ENCODE results near the gene EHD4.

The EHD4 gene

GRCh38 chr15:41874736-41875135, 97.6 kb downstream of the EHD4 start:
- TF ChIP-seq CTCF (IDR thresholded peaks at IDR 0.05): no peak
- Histone ChIP-seq H3K27ac (no peak overlapping the region), H3K4me3 (ENCODE audit: low read depth, low read length) (no peak overlapping the region), H2AFZ (no peak overlapping the region), H3K4me1 (no peaks in the 10 kb centered on the region), H3K27me3 (ENCODE audit: control insufficient read depth, insufficient read depth, low read length) (no peaks in the 10 kb centered on the region), H3K36me3 (ENCODE audit: control insufficient read depth, insufficient read depth, low read length) (no peaks in the 10 kb centered on the region), H3K79me2 (no peaks in the 10 kb centered on the region), H3K9ac (no peak overlapping the region), H3K4me2 (ENCODE audit: low read length) (no peak overlapping the region), H3K9me3 (ENCODE audit: control insufficient read depth, low read length) (no peaks in the 10 kb centered on the region)

GRCh38 chr15:41873711-41874110, 98.6 kb downstream of the EHD4 start:
- H3K4me2 ChIP-seq (ENCODE audit: low read length): no peak overlapping the region
- no peak overlapping the region for H3K9ac ChIP-seq
- H3K27ac ChIP-seq: no peak overlapping the region
- no peak overlapping the region for H2AFZ ChIP-seq
- no peaks in the 10 kb centered on the region for H3K36me3 ChIP-seq (ENCODE audit: control insufficient read depth, insufficient read depth, low read length)
- H3K79me2 ChIP-seq: no peaks in the 10 kb centered on the region
- no peaks in the 10 kb centered on the region for H3K9me3 ChIP-seq (ENCODE audit: control insufficient read depth, low read length)
- no peaks in the 10 kb centered on the region for H3K4me1 ChIP-seq
- no peaks in the 10 kb centered on the region for H3K27me3 ChIP-seq (ENCODE audit: control insufficient read depth, insufficient read depth, low read length)
- no peak overlapping the region for H3K4me3 ChIP-seq (ENCODE audit: low read depth, low read length)
- TF ChIP-seq CTCF (IDR thresholded peaks at IDR 0.05): no peak

- no peak overlapping the region for H3K27ac ChIP-seq
- H3K36me3 ChIP-seq (ENCODE audit: control insufficient read depth, insufficient read depth, low read length): no peaks in the 10 kb centered on the region
- H3K9ac ChIP-seq: no peak overlapping the region
- H3K9me3 ChIP-seq (ENCODE audit: control insufficient read depth, low read length): no peaks in the 10 kb centered on the region
- TF ChIP-seq CTCF (IDR thresholded peaks at IDR 0.05): no peak
- H3K4me3 ChIP-seq (ENCODE audit: low read depth, low read length): no peak overlapping the region
- H2AFZ ChIP-seq: no peak overlapping the region
- no peaks in the 10 kb centered on the region for H3K79me2 ChIP-seq
- H3K27me3 ChIP-seq (ENCODE audit: control insufficient read depth, insufficient read depth, low read length): no peaks in the 10 kb centered on the region
- H3K4me2 ChIP-seq (ENCODE audit: low read length): no peak overlapping the region
- H3K4me1 ChIP-seq: no peaks in the 10 kb centered on the region
These were observed 100.1 kb downstream of the EHD4 start for GRCh38 chr15:41872166-41872747.

- Histone ChIP-seq H3K27ac (no peak overlapping the region), H3K36me3 (ENCODE audit: control insufficient read depth, insufficient read depth, low read length) (no peaks in the 10 kb centered on the region), H3K4me2 (ENCODE audit: low read length) (no peak overlapping the region)
These were observed 101.0 kb downstream of the EHD4 start for GRCh38 chr15:41871175-41871905.

More at GRCh38 chr15:41871175-41871905, 101.0 kb downstream of the EHD4 start:
- Histone ChIP-seq H3K9ac (no peak overlapping the region), H3K79me2 (no peaks in the 10 kb centered on the region), H3K4me3 (ENCODE audit: low read depth, low read length) (no peak overlapping the region), H2AFZ (no peak overlapping the region), H3K9me3 (ENCODE audit: control insufficient read depth, low read length) (no peaks in the 10 kb centered on the region), H3K4me1 (no peaks in the 10 kb centered on the region), H3K27me3 (ENCODE audit: control insufficient read depth, insufficient read depth, low read length) (no peaks in the 10 kb centered on the region)
- TF ChIP-seq CTCF (IDR thresholded peaks at IDR 0.05): no peak
